IMR-90 (cell line): Measurements from ENCODE around the gene DCTD. TPM values are rescaled to one million over a fixed set of nuclear protein-coding genes. Genes with fewer than 3 reads are reported as not detected.
A peak's percentile ranks its signal among the peaks of the same experiment; 100 is the strongest.

ENCODE experiments used
- ATAC-seq: fragments of 200-7000 bp; cut with Tn5 transposase; 2 replicates; pipeline ENCODE4 v1.9.1; 2020; ENCODE audit warnings: low read depth, mild to moderate bottlenecking, moderate library complexity
- BruUV-seq: library from RNA; stranded (reverse); fragments of 400-500 nt; replicated peaks from 2 replicates; lab custom pipeline; 2021; lab: Mats Ljungman, UMichigan
- CTCF ChIA-PET: fragments of 300-600 bp; formaldehyde crosslinking; extraction: SDS; loops from one replicate; lab custom pipeline; 2021; ENCODE audit warnings: antibody characterized with exemption; lab: Yijun Ruan, JAX
- POLR2A ChIA-PET: fragments of 300-600 bp; sonication (Branson Sonifier 250); formaldehyde crosslinking; loops from one replicate; lab custom pipeline; 2022; ENCODE audit warnings: antibody characterized with exemption; ENCODE audit not compliant: unreplicated experiment; lab: Charles Lee
- DNase-seq: peaks from one replicate; pipeline ENCODE4 v3.0.0; 2013
- H2AFZ ChIP-seq: replicated peaks from 2 replicates; pipeline ENCODE3; 2013; ENCODE audit warnings: low read length, mild to moderate bottlenecking; ENCODE audit not compliant: poor library complexity
- H2AK5ac ChIP-seq: 2 replicates; pipeline ENCODE4 v1.6.1; 2013; ENCODE audit warnings: low read depth, low read length, inconsistent platforms
- H2AK9ac ChIP-seq: replicated peaks from 2 replicates; pipeline ENCODE3; 2013; ENCODE audit warnings: mild to moderate bottlenecking, low read depth, low read length, moderate library complexity; ENCODE audit not compliant: poor library complexity
- H2BK120ac ChIP-seq: 2 replicates; pipeline ENCODE4 v1.6.1; 2013; ENCODE audit warnings: low read depth, low read length, inconsistent platforms
- H2BK15ac ChIP-seq: 3 replicates; pipeline ENCODE4 v1.6.1; 2013; ENCODE audit warnings: low read depth, low read length, inconsistent platforms
- H2BK20ac ChIP-seq: 2 replicates; pipeline ENCODE4 v1.6.1; 2013; ENCODE audit warnings: low read depth, mild to moderate bottlenecking, inconsistent platforms, low read length, moderate library complexity
- H2BK5ac ChIP-seq: 2 replicates; pipeline ENCODE4 v1.6.1; 2013; ENCODE audit warnings: mild to moderate bottlenecking, low read depth, low read length, inconsistent platforms; ENCODE audit not compliant: poor library complexity, severe bottlenecking
- H3K14ac ChIP-seq: replicated peaks from 2 replicates; pipeline ENCODE4 v1.6.1; 2013; ENCODE audit warnings: low read depth, low read length, inconsistent platforms
- H3K18ac ChIP-seq: 2 replicates; pipeline ENCODE4 v1.6.1; 2013; ENCODE audit warnings: low read depth, low read length, control low read depth
- H3K23ac ChIP-seq: 2 replicates; pipeline ENCODE4 v1.6.1; 2013; ENCODE audit warnings: low read depth, low read length, inconsistent platforms
- H3K27ac ChIP-seq: 2 replicates; pipeline ENCODE4 v1.5.1; 2013; ENCODE audit warnings: mild to moderate bottlenecking, control low read depth, low read length; ENCODE audit not compliant: insufficient read depth
- H3K27me3 ChIP-seq: 2 replicates; pipeline ENCODE4 v1.6.1; 2013; ENCODE audit warnings: low read length; ENCODE audit not compliant: control insufficient read depth, insufficient read depth
- H3K36me3 ChIP-seq: 2 replicates; pipeline ENCODE4 v1.6.1; 2013; ENCODE audit warnings: low read length, mixed read lengths; ENCODE audit not compliant: control insufficient read depth, insufficient read depth
- H3K4ac ChIP-seq: 2 replicates; pipeline ENCODE4 v1.6.1; 2013; ENCODE audit warnings: low read depth, low read length, inconsistent platforms
- H3K4me1 ChIP-seq: 2 replicates; pipeline ENCODE4 v1.6.1; 2013; ENCODE audit warnings: low read length, mixed read lengths; ENCODE audit not compliant: control insufficient read depth, insufficient read depth
- H3K4me2 ChIP-seq: 2 replicates; pipeline ENCODE4 v1.6.1; 2013; ENCODE audit warnings: low read depth, mild to moderate bottlenecking, control low read depth, low read length, moderate library complexity
- H3K4me3 ChIP-seq: 2 replicates; pipeline ENCODE4 v1.5.1; 2013; ENCODE audit warnings: low read depth, mild to moderate bottlenecking, control low read depth, low read length, moderate library complexity; ENCODE audit not compliant: insufficient read depth
- H3K56ac ChIP-seq: 2 replicates; pipeline ENCODE4 v1.6.1; 2013; ENCODE audit warnings: low read length, inconsistent platforms; ENCODE audit not compliant: insufficient read depth; ENCODE audit errors: extremely low read depth
- H3K79me1 ChIP-seq, 2 experiments: 2 replicates each; pipeline ENCODE4 v1.6.1; 2013; ENCODE audit warnings: low read length in 2 of 2, inconsistent platforms in 1 of 2, low read depth in 1 of 2
- H3K9ac ChIP-seq: 2 replicates; pipeline ENCODE4 v1.6.1; 2013; ENCODE audit warnings: low read depth, low read length, control low read depth
- H3K9me1 ChIP-seq: 2 replicates; pipeline ENCODE4 v1.6.1; 2013; ENCODE audit warnings: low read length, inconsistent platforms; ENCODE audit not compliant: insufficient read depth
- H3K9me3 ChIP-seq: 2 replicates; pipeline ENCODE4 v1.6.1; 2013; ENCODE audit warnings: low read length; ENCODE audit not compliant: control insufficient read depth, insufficient read depth
- H4K20me1 ChIP-seq: 2 replicates; pipeline ENCODE4 v1.6.1; 2013; ENCODE audit warnings: low read length, inconsistent platforms; ENCODE audit not compliant: insufficient read depth
- H4K5ac ChIP-seq: 2 replicates; pipeline ENCODE4 v1.6.1; 2013; ENCODE audit warnings: mild to moderate bottlenecking, low read depth, low read length, control low read depth
- H4K8ac ChIP-seq, 2 experiments: 2 replicates each; pipeline ENCODE4 v1.6.1; 2013; ENCODE audit warnings: low read depth in 2 of 2, low read length in 2 of 2, control low read depth in 1 of 2, inconsistent platforms in 1 of 2
- H4K91ac ChIP-seq: 2 replicates; pipeline ENCODE4 v1.6.1; 2013; ENCODE audit warnings: low read depth, low read length, inconsistent platforms; ENCODE audit not compliant: insufficient read depth
- BHLHE40 ChIP-seq: fragments of 150-350 bp; IDR thresholded peaks from 2 replicates; pipeline ENCODE4 v1.6.1; 2016; ENCODE audit warnings: mild to moderate bottlenecking, low read depth, low read length
- CHD1 ChIP-seq: IDR thresholded peaks from 2 replicates; pipeline ENCODE4 v1.6.1; 2012; ENCODE audit warnings: low read depth, low read length, improper control_type of control experiment
- ELK1 ChIP-seq: fragments of 150-350 bp; IDR thresholded peaks from 2 replicates; pipeline ENCODE4 v1.6.1; 2016; ENCODE audit warnings: low read depth, mild to moderate bottlenecking, low read length, moderate library complexity, borderline replicate concordance
- FOS ChIP-seq: fragments of 150-350 bp; IDR thresholded peaks from 2 replicates; pipeline ENCODE4 v1.6.1; 2016; ENCODE audit warnings: low read depth, low read length
- MAFK ChIP-seq: IDR thresholded peaks from 2 replicates; pipeline ENCODE4 v1.6.1; 2012; ENCODE audit warnings: low read depth, low read length, improper control_type of control experiment
- MAZ ChIP-seq: IDR thresholded peaks from 2 replicates; pipeline ENCODE4 v1.6.1; 2012; ENCODE audit warnings: low read depth, mild to moderate bottlenecking, low read length, improper control_type of control experiment, moderate library complexity, borderline replicate concordance
- MXI1 ChIP-seq: IDR thresholded peaks from 2 replicates; pipeline ENCODE4 v1.6.1; 2012; ENCODE audit warnings: low read depth, mild to moderate bottlenecking, low read length, moderate library complexity, borderline replicate concordance
- NFE2L2 ChIP-seq: fragments of 150-350 bp; IDR thresholded peaks from 2 replicates; pipeline ENCODE4 v1.6.1; 2016; ENCODE audit warnings: low read depth, mild to moderate bottlenecking, low read length
- POLR2A ChIP-seq: IDR thresholded peaks from 2 replicates; pipeline ENCODE4 v1.6.1; 2012; ENCODE audit warnings: mild to moderate bottlenecking, low read depth, low read length
- RAD21 ChIP-seq: IDR thresholded peaks from 2 replicates; pipeline ENCODE4 v1.6.1; 2012; ENCODE audit warnings: low read length, improper control_type of control experiment
- RCOR1 ChIP-seq: IDR thresholded peaks from 2 replicates; pipeline ENCODE4 v1.6.1; 2012; ENCODE audit warnings: mild to moderate bottlenecking, low read length, improper control_type of control experiment; ENCODE audit not compliant: insufficient replicate concordance
- RFX5 ChIP-seq: IDR thresholded peaks from 2 replicates; pipeline ENCODE4 v1.8.0; 2012; ENCODE audit warnings: low read depth, mild to moderate bottlenecking, low read length, moderate library complexity
- SMC3 ChIP-seq: fragments of 150-350 bp; IDR thresholded peaks from 2 replicates; pipeline ENCODE4 v1.6.1; 2016; ENCODE audit warnings: low read depth, mild to moderate bottlenecking, antibody characterized with exemption, low read length, moderate library complexity
- USF2 ChIP-seq: fragments of 150-350 bp; IDR thresholded peaks from 2 replicates; pipeline ENCODE4 v1.6.1; 2017; ENCODE audit warnings: mild to moderate bottlenecking, antibody characterized with exemption, low read length, low read depth
- WGBS, 2 experiments: methylation state at CpG; one replicate each; pipeline versions ENCODE4 v1.1.5 to v1.1.7; 2013; ENCODE audit warnings: missing lambda C conversion rate in 2 of 2; ENCODE audit not compliant: insufficient read length in 1 of 2; ENCODE audit errors: extremely low coverage in 2 of 2; 5-methylcytosine and 5-hydroxymethylcytosine counted together
- dilution Hi-C: fragments of 300-500 bp; cut with HindIII; formaldehyde crosslinking; loops from one replicate; pipeline ENCODE4 v1.14.3; 2018; ENCODE audit warnings: low sequenced_read_pairs; ENCODE audit not compliant: unreplicated experiment
- in situ Hi-C: fragments of 300-500 bp; cut with MboI; formaldehyde crosslinking; loops from 3 replicates; pipeline ENCODE4 v1.14.3; 2019; ENCODE audit warnings: low sequenced_read_pairs, inconsistent platforms, mixed read lengths
- intact Hi-C: fragments of 100-400 bp; cut with micrococcal nuclease; formaldehyde crosslinking; loops from 2 replicates; pipeline ENCODE4 v1.10.0; 2022
- polyA plus RNA-seq, 3 experiments: library from polyadenylated mRNA; depleted of rRNA; stranded (reverse); fragments of >200 nt; gene quantifications; 2 replicates each; pipeline ENCODE4 v1.2.3, GENCODE V29; 2012; ENCODE audit warnings: low replicate concordance in 1 of 3
- total RNA-seq: library from RNA; depleted of rRNA; stranded (reverse); fragments of >200 nt; gene quantifications from 2 replicates; pipeline ENCODE4 v1.2.3, GENCODE V29; 2012

DCTD gene
- total and polyA plus RNA-seq, 2 of the 4 experiments (the other 2 are of a cell fraction) = 90.3 to 127 TPM

DNA sequence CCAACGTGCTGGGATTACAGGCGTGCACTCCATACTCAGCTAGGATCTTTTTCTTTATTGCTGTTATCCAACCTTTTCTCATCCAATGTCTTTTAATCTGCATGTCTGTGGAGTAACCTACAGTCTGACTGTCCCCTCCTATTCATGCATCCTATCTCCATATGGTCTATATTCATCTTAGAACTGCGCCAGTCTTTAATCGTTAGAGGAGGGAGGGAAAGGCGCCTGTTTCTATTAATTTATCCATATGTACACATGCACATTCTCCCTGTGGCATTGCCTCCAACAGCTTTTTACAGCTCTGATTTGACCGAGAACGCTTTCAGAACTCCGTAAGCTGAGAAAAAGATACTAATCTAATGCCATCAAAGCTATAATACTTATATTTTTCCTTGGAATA is 9.8 kb downstream of the DCTD start:
- WGBS, 2 experiments = 93% methylated on average over 2 of the region's 8 CpGs; no CpG with 5 or more reads in 1 of the 2 experiments
- Histone ChIP-seq H3K4me1 (peaks cover 10% of the 10 kb centered on the region), H2BK15ac (no peak overlapping the region), H3K4me3 (no peak overlapping the region), H3K36me3 (peaks cover 35% of the 10 kb centered on the region), H4K8ac (peak overlapping the region in 1 of 2 experiments; percentile 13; a peak in 1 of 4 replicates), H3K9me3 (no peaks in the 10 kb centered on the region), H3K4ac (peak overlapping the region; percentile 21; the same call in 1 of the 2 replicates), H2BK20ac (no peak overlapping the region), H4K91ac (no peak overlapping the region), H3K79me1 (peaks cover 23 to 75% of the 10 kb centered on the region in 2 experiments), H3K23ac (no peak overlapping the region), H2AK9ac (no peak overlapping the region), H3K4me2 (no peak overlapping the region), H3K56ac (no peak overlapping the region), H2BK5ac (peak overlapping the region; percentile 21), H3K27me3 (no peaks in the 10 kb centered on the region), H3K18ac (no peak overlapping the region), H2AK5ac (no peak overlapping the region), H3K9me1 (peaks cover 26% of the 10 kb centered on the region), H3K9ac (no peak overlapping the region), H4K20me1 (peaks cover 12% of the 10 kb centered on the region; the same call in 1 of the 2 replicates), H2BK120ac (no peak overlapping the region), H2AFZ (no peak overlapping the region), H3K27ac (peak overlapping the region; percentile 46; the same call in 1 of the 2 replicates), H4K5ac (no peak overlapping the region), H3K14ac (no peak overlapping the region)
- no TSS peak for BruUV-seq
- intact Hi-C loops (no loop called here), dilution Hi-C loops (loop anchor here (25.0 kb wide), 1 partner anchor 355 kb away; no protein-coding TSS in a partner anchor), in situ Hi-C loops (no loop called here)
- no peak for ATAC-seq
- CTCF ChIA-PET = interaction anchor here (0.6 kb wide), 1 partner anchor 1428 kb away, joined by 3 read pairs; no protein-coding TSS in a partner anchor
- TF ChIP-seq FOS = no peak
- TF ChIP-seq USF2 = no peak
- TF ChIP-seq MAFK = no peak
- TF ChIP-seq ELK1 = no peak
- TF ChIP-seq RCOR1 = no peak
- no peak for TF ChIP-seq RAD21
- TF ChIP-seq CHD1 = no peak
- no peak for TF ChIP-seq RFX5
- TF ChIP-seq MAZ = no peak
- TF ChIP-seq POLR2A = no peak
- no peak for TF ChIP-seq NFE2L2
- TF ChIP-seq SMC3 = no peak
- TF ChIP-seq BHLHE40 = no peak
- no peak for TF ChIP-seq MXI1
- POLR2A ChIA-PET = no interaction called here
- no peak for DNase-seq
